Common myeloid progenitor, CD34-positive (primary cell): ENCODE measurements around the gene FNDC10.
A peak's percentile ranks its signal among the peaks of the same experiment; 100 is the strongest.

Experiments
- CTCF ChIA-PET: fragments of 350-600 bp; sonication (Branson Sonifier 250); formaldehyde crosslinking; loops from one replicate; lab custom pipeline; 2021; ENCODE audit warnings: antibody characterized with exemption; lab: Charles Lee
- POLR2A ChIA-PET: fragments of 350-600 bp; sonication (Branson Sonifier 250); formaldehyde crosslinking; loops from one replicate; lab custom pipeline; 2021; ENCODE audit warnings: antibody characterized with exemption; lab: Charles Lee
- DNase-seq, 3 donors: peaks; one replicate each; pipeline versions ENCODE4 v3.0.0 to v3.0.0-alpha.2; 2013
- H3K27ac ChIP-seq, 2 experiments: 1 replicate in 1 of 2; 2 replicates in 1 of 2; pipeline ENCODE4 v1.7.0; 2013; ENCODE audit warnings: inconsistent platforms in 2 of 2, low read length in 2 of 2, mild to moderate bottlenecking in 2 of 2, low read depth in 1 of 2, moderate library complexity in 1 of 2; ENCODE audit not compliant: severe bottlenecking in 2 of 2, insufficient read depth in 1 of 2, poor library complexity in 1 of 2
- H3K27me3 ChIP-seq, 5 experiments: replicated peaks in 2 of 5; 1 replicate in 3 of 5; 2 replicates in 2 of 5; pipeline versions ENCODE4 v1.6.1 to v1.7.0; 2013; ENCODE audit warnings: low read length in 4 of 5, mild to moderate bottlenecking in 2 of 5, moderate library complexity in 2 of 5, inconsistent platforms in 1 of 5; ENCODE audit not compliant: insufficient read depth in 5 of 5, control insufficient read depth in 4 of 5
- H3K36me3 ChIP-seq, 4 experiments: 1 replicate in 2 of 4; 2 replicates in 2 of 4; pipeline versions ENCODE4 v1.6.1 to v1.7.0; 2013; ENCODE audit warnings: low read length in 3 of 4, control low read depth in 1 of 4, mild to moderate bottlenecking in 1 of 4; ENCODE audit not compliant: control insufficient read depth in 4 of 4, insufficient read depth in 4 of 4
- H3K4me1 ChIP-seq, 4 experiments: 1 replicate in 3 of 4; 2 replicates in 1 of 4; pipeline versions ENCODE4 v1.6.1 to v1.7.1; 2013; ENCODE audit warnings: low read length in 3 of 4, mild to moderate bottlenecking in 3 of 4, control low read depth in 1 of 4, inconsistent platforms in 1 of 4, moderate library complexity in 1 of 4; ENCODE audit not compliant: control insufficient read depth in 4 of 4, insufficient read depth in 4 of 4; ENCODE audit errors: control extremely low read depth in 1 of 4
- H3K4me3 ChIP-seq, 7 experiments: 1 replicate in 4 of 7; 2 replicates in 3 of 7; pipeline versions ENCODE4 v1.5.1 to v1.7.0; 2013; ENCODE audit warnings: mild to moderate bottlenecking in 7 of 7, low read length in 6 of 7, moderate library complexity in 6 of 7, inconsistent platforms in 2 of 7, low read depth in 2 of 7, control low read depth in 1 of 7; ENCODE audit not compliant: insufficient read depth in 4 of 7, control insufficient read depth in 1 of 7; ENCODE audit errors: extremely low read depth in 1 of 7
- H3K9me3 ChIP-seq, 5 experiments: 1 replicate in 4 of 5; 2 replicates in 1 of 5; pipeline versions ENCODE4 v1.6.1 to v1.7.1; 2013; ENCODE audit warnings: low read length in 4 of 5, mild to moderate bottlenecking in 2 of 5, inconsistent platforms in 1 of 5, low read depth in 1 of 5, moderate library complexity in 1 of 5; ENCODE audit not compliant: control insufficient read depth in 4 of 5, insufficient read depth in 2 of 5; ENCODE audit errors: control extremely low read depth in 1 of 5
- WGBS: methylation state at CpG from one replicate; pipeline ENCODE4 v1.1.5; 2013; ENCODE audit not compliant: insufficient coverage; 5-methylcytosine and 5-hydroxymethylcytosine counted together

The FNDC10 gene

GRCh38 chr1:1618396-1619068 is 18.6 kb upstream of the FNDC10 start:
- WGBS: 99% methylated on average over 8 of the region's 9 CpGs
- CTCF ChIA-PET: interaction anchor here (1.5 to 1.7 kb wide), 2 partner anchors 11 to 41 kb away, joined by 4 read pairs; no protein-coding TSS in a partner anchor
- POLR2A ChIA-PET: no interaction called here
- Histone ChIP-seq H3K4me3 (no peak overlapping the region), H3K27ac (no peak overlapping the region), H3K4me1 (peaks cover 5 to 26% (median 23%) of the 10 kb centered on the region in 4 experiments), H3K9me3 (no peaks in the 10 kb centered on the region), H3K36me3 (peaks cover 0 to 11% (median 8%) of the 10 kb centered on the region in 4 experiments), H3K27me3 (no peaks in the 10 kb centered on the region)
- no peak for DNase-seq

- ChIA-PET POLR2A (no interaction called here), CTCF (interaction anchor here (1.5 to 1.7 kb wide), 2 partner anchors 11 to 40 kb away, joined by 4 read pairs; no protein-coding TSS in a partner anchor)
- Histone ChIP-seq H3K4me3 (no peak overlapping the region), H3K9me3 (no peaks in the 10 kb centered on the region), H3K4me1 (peaks cover 5 to 27% (median 25%) of the 10 kb centered on the region in 4 experiments), H3K36me3 (peaks cover 0 to 11% (median 8%) of the 10 kb centered on the region in 4 experiments), H3K27ac (no peak overlapping the region), H3K27me3 (no peaks in the 10 kb centered on the region)
- no peak for DNase-seq
- 100% methylated on average over 6 of the region's 6 CpGs for WGBS
These were observed 18.0 kb upstream of the FNDC10 start for GRCh38 chr1:1617925-1618324.

DNA sequence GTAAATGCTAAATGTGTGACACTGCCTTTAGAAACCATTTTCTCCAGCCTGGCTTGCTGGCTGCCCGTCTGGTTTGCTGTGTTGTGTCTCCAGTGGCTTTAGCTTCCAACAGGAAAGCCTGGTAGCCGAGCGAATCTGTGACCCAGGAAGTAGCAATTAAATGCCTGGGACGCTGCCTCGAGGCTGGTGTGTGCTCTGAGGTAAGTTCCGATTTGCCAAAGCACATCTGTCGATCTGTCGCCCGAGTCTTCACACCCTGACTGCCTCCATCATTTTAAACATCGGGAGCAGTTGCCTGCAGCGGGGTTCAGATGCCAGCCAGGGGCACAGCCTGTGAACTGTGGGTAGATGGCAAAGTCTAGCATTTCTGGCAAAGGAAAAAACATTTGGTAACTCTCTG is 17.6 kb upstream of the FNDC10 start:
- H3K4me3 ChIP-seq: no peak overlapping the region
- no peaks in the 10 kb centered on the region for H3K9me3 ChIP-seq
- H3K27me3 ChIP-seq: no peaks in the 10 kb centered on the region
- CTCF ChIA-PET: interaction anchor here (1.0 to 1.7 kb wide), 3 partner anchors 8 to 40 kb away, joined by 3 to 4 read pairs (median 4); no protein-coding TSS in a partner anchor
- H3K27ac ChIP-seq: no peak overlapping the region
- H3K36me3 ChIP-seq: peaks cover 0 to 11% (median 8%) of the 10 kb centered on the region in 4 experiments
- POLR2A ChIA-PET: no interaction called here
- H3K4me1 ChIP-seq: peaks cover 5 to 27% (median 25%) of the 10 kb centered on the region in 4 experiments
- 99% methylated on average over 11 of the region's 11 CpGs for WGBS
- no peak for DNase-seq

GRCh38 chr1:1616838-1617237 is 16.9 kb upstream of the FNDC10 start:
- DNase-seq: no peak
- ChIA-PET CTCF (interaction anchor here (1.0 to 1.5 kb wide), 2 partner anchors 9 to 39 kb away, joined by 3 to 4 read pairs; no protein-coding TSS in a partner anchor), POLR2A (interaction anchor here (3.1 kb wide), 1 partner anchor 13 kb away, joined by 20 read pairs; no protein-coding TSS in a partner anchor)
- Histone ChIP-seq H3K4me1 (peaks cover 5 to 29% (median 25%) of the 10 kb centered on the region in 4 experiments), H3K36me3 (peaks cover 0 to 11% (median 8%) of the 10 kb centered on the region in 4 experiments), H3K9me3 (no peaks in the 10 kb centered on the region), H3K27me3 (no peaks in the 10 kb centered on the region), H3K27ac (peak overlapping the region in 1 of 2 experiments; percentile 58), H3K4me3 (peak overlapping the region in 6 of 7 experiments; percentile 82 to 98 (median 91))
- 95% methylated on average over 16 of the region's 19 CpGs for WGBS

- WGBS: 6% methylated on average over 63 of the region's 80 CpGs
- H3K4me1 ChIP-seq: peaks cover 5 to 34% (median 30%) of the 10 kb centered on the region in 4 experiments
- H3K4me3 ChIP-seq: peak overlapping the region; percentile 82 to 98 (median 92)
- H3K27ac ChIP-seq: peak overlapping the region in 1 of 2 experiments; percentile 97
- CTCF ChIA-PET: interaction anchor here (1.0 kb wide), 1 partner anchor 10 kb away, joined by 3 read pairs; no protein-coding TSS in a partner anchor
- POLR2A ChIA-PET: interaction anchor here (0.7 to 3.1 kb wide), 2 partner anchors 13 to 42 kb away, joined by 4 to 20 read pairs; no protein-coding TSS in a partner anchor
- no peaks in the 10 kb centered on the region for H3K9me3 ChIP-seq
- H3K36me3 ChIP-seq: peaks cover 0 to 11% (median 8%) of the 10 kb centered on the region in 4 experiments
- no peaks in the 10 kb centered on the region for H3K27me3 ChIP-seq
- DNase-seq: peak in 1 of 3 donors; percentile 42
These were observed 16.3 kb upstream of the FNDC10 start for GRCh38 chr1:1616045-1616790.

- Histone ChIP-seq H3K4me3 (peak within 1 kb of the TSS; percentile 82 to 98 (median 92)), H3K27ac (peak within 1 kb of the TSS; percentile 86 to 97), H3K27me3 (no peaks in the 10 kb centered on the region), H3K36me3 (peaks cover 0 to 11% (median 8%) of the 10 kb centered on the region in 4 experiments), H3K4me1 (peaks cover 5 to 42% (median 31%) of the 10 kb centered on the region in 4 experiments), H3K9me3 (no peaks in the 10 kb centered on the region)
- under 1% methylated on average over 79 of the region's 107 CpGs for WGBS
- POLR2A ChIA-PET: interaction anchor here (0.5 to 3.1 kb wide), 4 partner anchors 12 to 192 kb away, joined by 3 to 20 read pairs (median 6); no protein-coding TSS in a partner anchor
- CTCF ChIA-PET: no interaction called here
- DNase-seq: peak; percentile 94 to 98 (median 97)
These were observed 15.5 kb upstream of the FNDC10 start, which contains the start of gene MIB2 for GRCh38 chr1:1615256-1616044. Gene MIB2, plus strand, starts transcription at chr1:1615500. Its CDS starts 7,953 bp downstream, at chr1:1623453.
